ENCODE measurements around the gene B4GALNT3. TPM values are rescaled to one million over a fixed set of nuclear protein-coding genes. Genes with fewer than 3 reads are reported as not detected.

B4GALNT3 gene
- total RNA-seq, 1 donor from 2014 or later, result 8.2 TPM

DNA sequence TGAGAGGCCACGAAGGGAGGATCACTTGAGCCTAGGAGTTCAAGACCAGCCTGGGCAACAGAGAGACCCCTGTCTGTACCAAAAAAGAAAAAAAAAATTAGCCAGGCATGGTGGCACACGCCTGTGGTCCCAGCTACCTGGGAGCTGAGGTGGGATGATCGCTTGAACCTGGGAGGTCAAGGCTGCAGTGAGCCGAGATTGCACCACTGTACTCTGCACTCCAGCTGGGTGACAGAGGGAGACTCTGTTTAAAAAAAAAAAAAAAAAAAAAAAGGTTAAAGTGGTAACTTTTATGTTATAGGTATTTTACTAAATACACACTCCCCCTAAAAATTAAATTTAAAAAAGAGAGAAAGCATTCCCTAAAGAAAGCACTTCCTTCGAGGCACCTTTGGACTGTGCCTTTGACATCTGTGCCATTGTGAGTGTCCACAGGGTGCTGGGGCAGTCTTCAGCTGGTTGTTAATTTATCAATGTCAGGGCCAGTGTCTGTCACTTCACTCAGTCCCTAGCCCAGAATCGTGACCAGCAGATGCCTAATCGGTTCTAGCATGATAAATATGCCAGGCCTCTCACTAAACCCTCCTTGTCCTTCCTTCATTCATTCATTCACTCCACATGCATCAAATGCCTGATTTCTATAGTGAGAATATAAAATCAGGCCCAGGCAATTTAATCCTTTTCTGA is 63.1 kb downstream of the B4GALNT3 start:
- Histone ChIP-seq H3K4me3 (ENCODE audit: low read depth, low read length) (no peak overlapping the region), H3K36me3 (ENCODE audit: control insufficient read depth, insufficient read depth, low read length) (no peaks in the 10 kb centered on the region), H3K27me3 (ENCODE audit: control insufficient read depth, insufficient read depth, low read length) (no peaks in the 10 kb centered on the region)
- FAIRE-seq (no peak), DNase-seq (ENCODE audit: low read depth) (no peak)
- TF ChIP-seq, protein P1, sequence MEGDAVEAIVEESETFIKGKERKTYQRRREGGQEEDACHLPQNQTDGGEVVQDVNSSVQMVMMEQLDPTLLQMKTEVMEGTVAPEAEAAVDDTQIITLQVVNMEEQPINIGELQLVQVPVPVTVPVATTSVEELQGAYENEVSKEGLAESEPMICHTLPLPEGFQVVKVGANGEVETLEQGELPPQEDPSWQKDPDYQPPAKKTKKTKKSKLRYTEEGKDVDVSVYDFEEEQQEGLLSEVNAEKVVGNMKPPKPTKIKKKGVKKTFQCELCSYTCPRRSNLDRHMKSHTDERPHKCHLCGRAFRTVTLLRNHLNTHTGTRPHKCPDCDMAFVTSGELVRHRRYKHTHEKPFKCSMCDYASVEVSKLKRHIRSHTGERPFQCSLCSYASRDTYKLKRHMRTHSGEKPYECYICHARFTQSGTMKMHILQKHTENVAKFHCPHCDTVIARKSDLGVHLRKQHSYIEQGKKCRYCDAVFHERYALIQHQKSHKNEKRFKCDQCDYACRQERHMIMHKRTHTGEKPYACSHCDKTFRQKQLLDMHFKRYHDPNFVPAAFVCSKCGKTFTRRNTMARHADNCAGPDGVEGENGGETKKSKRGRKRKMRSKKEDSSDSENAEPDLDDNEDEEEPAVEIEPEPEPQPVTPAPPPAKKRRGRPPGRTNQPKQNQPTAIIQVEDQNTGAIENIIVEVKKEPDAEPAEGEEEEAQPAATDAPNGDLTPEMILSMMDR (IDR thresholded peaks at IDR 0.05; ENCODE audit: insufficient read depth, low read length, severe bottlenecking), result no peak

DNA sequence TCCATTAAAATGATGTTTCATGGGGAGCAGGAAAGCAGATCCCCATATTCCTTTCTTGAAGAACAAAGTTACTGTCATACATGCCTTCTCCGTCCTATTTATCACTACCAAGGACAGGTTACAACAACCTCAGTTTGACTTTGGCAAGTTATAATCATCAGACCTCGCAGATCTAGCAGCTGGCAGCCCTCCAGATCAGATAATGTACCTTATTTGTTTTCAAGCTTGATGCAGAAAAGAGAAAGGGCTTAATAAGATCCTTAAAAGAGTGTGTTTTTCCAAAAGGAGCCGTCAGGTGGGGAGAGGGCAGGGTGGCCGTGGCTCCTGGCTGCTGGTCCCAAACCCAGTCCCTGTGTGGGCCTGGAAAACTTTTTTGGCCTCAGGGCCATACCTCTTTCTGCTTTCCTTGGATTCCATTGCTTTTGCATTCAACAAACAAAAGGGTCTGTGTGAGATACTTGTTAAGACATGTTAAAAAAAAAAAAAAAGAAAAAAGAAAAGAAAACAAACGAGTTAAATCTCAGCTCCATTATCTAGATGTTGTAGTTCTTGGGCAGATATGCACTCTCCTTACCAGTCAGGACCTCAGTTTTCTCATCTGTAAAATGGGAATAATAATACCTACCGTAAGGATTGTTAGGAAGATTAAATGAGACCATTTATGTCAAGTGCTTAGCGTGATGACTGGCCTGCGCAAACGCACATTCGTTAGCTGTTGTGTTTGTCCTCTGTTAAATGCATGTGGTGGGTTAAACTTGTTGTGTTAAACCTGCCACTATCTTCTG is 64.6 kb downstream of the B4GALNT3 start:
- Histone ChIP-seq H3K36me3 (ENCODE audit: control insufficient read depth, insufficient read depth, low read length) (no peaks in the 10 kb centered on the region), H3K27me3 (ENCODE audit: control insufficient read depth, insufficient read depth, low read length) (no peaks in the 10 kb centered on the region), H3K4me3 (ENCODE audit: low read depth, low read length) (no peak overlapping the region)
- FAIRE-seq, result peak; percentile 62
- TF ChIP-seq, protein P1 (IDR thresholded peaks at IDR 0.05; ENCODE audit: insufficient read depth, low read length, severe bottlenecking), result no peak
- DNase-seq (ENCODE audit: low read depth), result no peak

DNA sequence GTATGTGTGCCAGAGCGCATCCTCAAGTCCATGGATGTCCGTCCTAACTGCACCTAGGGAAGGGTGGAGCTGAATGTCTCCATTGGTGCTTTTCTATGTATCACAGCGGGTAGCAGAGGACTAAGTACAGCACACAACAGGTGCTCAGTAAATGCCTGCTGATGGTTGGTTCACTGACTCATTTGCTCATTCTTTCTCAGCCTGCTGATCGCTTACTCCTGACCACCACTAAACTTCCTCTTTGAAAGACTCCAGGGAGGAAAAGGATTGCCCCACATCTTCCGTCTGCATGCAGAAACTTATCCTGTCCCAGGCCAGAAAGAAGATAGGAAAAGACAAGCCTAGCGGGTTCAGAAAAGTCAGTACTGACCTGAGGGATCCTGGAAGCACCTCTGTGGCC is 66.3 kb downstream of the B4GALNT3 start:
- TF ChIP-seq, protein P1 (IDR thresholded peaks at IDR 0.05; ENCODE audit: insufficient read depth, low read length, severe bottlenecking), result no peak
- FAIRE-seq, result no peak

DNA sequence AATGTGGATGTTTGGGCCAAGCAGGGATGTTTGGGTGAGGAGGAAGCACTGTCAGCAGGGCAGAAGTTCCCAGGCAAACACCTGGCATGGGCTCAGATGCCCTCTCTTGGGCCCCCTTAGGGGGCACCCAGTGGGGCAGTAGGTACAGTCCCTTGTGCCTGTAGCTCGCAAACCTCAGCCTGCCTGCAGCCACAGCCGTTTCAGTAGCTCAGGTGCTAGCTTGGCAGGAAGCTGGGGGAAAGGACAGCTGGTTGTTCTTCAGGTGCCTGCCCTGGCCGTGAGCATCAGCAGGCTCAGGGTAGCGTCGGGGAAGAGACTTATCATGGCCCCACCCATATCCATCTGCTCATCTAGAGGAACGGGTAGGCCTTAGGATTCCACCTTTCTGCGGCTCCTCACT is 67.5 kb downstream of the B4GALNT3 start:
- Histone ChIP-seq H3K27me3 (ENCODE audit: control insufficient read depth, insufficient read depth, low read length) (no peaks in the 10 kb centered on the region), H3K36me3 (ENCODE audit: control insufficient read depth, insufficient read depth, low read length) (no peaks in the 10 kb centered on the region), H3K4me3 (ENCODE audit: low read depth, low read length) (no peak overlapping the region)
- no peak for DNase-seq (ENCODE audit: low read depth)
- TF ChIP-seq, protein P1 (IDR thresholded peaks at IDR 0.05; ENCODE audit: insufficient read depth, low read length, severe bottlenecking), result no peak
- FAIRE-seq, result no peak

More for the DNA sequence above, 66.3 kb downstream of the B4GALNT3 start:
- H3K27me3 ChIP-seq (ENCODE audit: control insufficient read depth, insufficient read depth, low read length), result no peaks in the 10 kb centered on the region
- H3K36me3 ChIP-seq (ENCODE audit: control insufficient read depth, insufficient read depth, low read length), result no peaks in the 10 kb centered on the region
- DNase-seq (ENCODE audit: low read depth), result peak; percentile 61
- H3K4me3 ChIP-seq (ENCODE audit: low read depth, low read length), result no peak overlapping the region

DNA sequence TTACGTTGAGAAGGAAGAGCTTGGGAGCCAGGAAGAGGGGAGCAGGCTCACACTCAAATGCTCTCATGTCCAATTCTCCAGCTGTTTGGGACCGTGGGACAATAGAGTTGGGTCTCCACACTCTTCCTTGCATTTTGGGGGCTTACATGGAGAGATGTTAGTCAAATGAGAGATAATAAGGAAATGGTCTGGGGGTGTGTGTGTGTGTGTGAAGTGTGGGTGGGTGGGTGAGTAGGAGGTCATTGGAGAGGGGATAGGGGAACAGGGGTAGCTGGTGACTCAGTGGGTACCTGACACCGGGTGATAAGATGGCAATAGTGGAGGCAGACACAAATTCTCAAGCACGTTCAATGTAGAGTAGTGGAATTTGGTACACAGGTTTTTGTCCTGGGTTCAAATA is 68.0 kb downstream of the B4GALNT3 start:
- TF ChIP-seq, protein P1 (IDR thresholded peaks at IDR 0.05; ENCODE audit: insufficient read depth, low read length, severe bottlenecking), result no peak
- FAIRE-seq (no peak), DNase-seq (ENCODE audit: low read depth) (no peak)
- Histone ChIP-seq H3K36me3 (ENCODE audit: control insufficient read depth, insufficient read depth, low read length) (no peaks in the 10 kb centered on the region), H3K27me3 (ENCODE audit: control insufficient read depth, insufficient read depth, low read length) (no peaks in the 10 kb centered on the region), H3K4me3 (ENCODE audit: low read depth, low read length) (no peak overlapping the region)
